Heart left ventricle (tissue), 13 donors: ENCODE data around the gene ENOX1.

Source experiments
- CTCF ChIP-seq, 12 donors: fragments of 200-600 bp; sonication (generic) in 4 of 12; IDR thresholded peaks; one replicate each; pipeline versions ENCODE4 v1.5.0 to v1.8.0; 2018 to 2022; ENCODE audit warnings: antibody characterized with exemption in 12 of 12, mild to moderate bottlenecking in 5 of 12
- POLR2A ChIP-seq, 2 donors: fragments of 450-650 bp; IDR thresholded peaks; one replicate each; pipeline ENCODE4 v1.6.1; 2017; ENCODE audit warnings: antibody characterized with exemption in 2 of 2, mild to moderate bottlenecking in 2 of 2, moderate library complexity in 2 of 2
- donor health status: ischemic (EF 13 %, LVEDD 7.1; RV severe dilation, severe dysfunction).
- donor health status: DM: no; HTN: yes; CAD: no.
- donor health status: DM: no; HTN: no; CAD: no.
- donor health status: ischemic (EF 25% LVEDD 6.9; RV normal size, moderate dysfunction).
- donor health status: ischemic (EF 25% LVEDD 5.7; RV mildly dilated, moderate dysfunction).
- donor health status: ischemic (EF 35%, LVEDD 5.7; RV mildly dilated, moderate dysfunction).
- donor health status: nonischemic (EF 11% LVEDD 7.7; RV severe dilation, severe dysfunction).
- donor health status: DM: yes; HTN: yes; CAD: no.
- donor health status: PGD.
- donor health status: ischemic (EF 29% LVEDD 5.4; RV normal size, mild dysfunction).
- donor health status: nonischemic (EF 23%, LVEDD 6.1; RV moderate dilation, normal function).

- TF ChIP-seq CTCF (IDR thresholded peaks at IDR 0.05) (no peak), POLR2A (IDR thresholded peaks at IDR 0.05) (no peak)
These were observed 22.4 kb downstream of the ENOX1 start for GRCh38 chr13:43764349-43764748.
